GDM1 (cell line): ENCODE measurements around the gene ENG.
"Not testable (repeated sequence)": the region's sequence is repeated elsewhere in the genome, so short reads cannot be mapped to it uniquely, and the experiment has no call there.

Experiments used
- DNase-seq: peaks from one replicate; lab custom pipeline; 2025; lab: John Stamatoyannopoulos, UW

The ENG gene

GRCh38 chr9:127792417-127793031, 61.9 kb downstream of the ENG start:
- DNase-seq: no peak

GRCh38 chr9:127791085-127791484, 63.4 kb downstream of the ENG start:
- DNase-seq: no peak

- no peak for DNase-seq
Observed at GRCh38 chr9:127790094-127790855, 64.2 kb downstream of the ENG start.

- DNase-seq: no peak
Observed at GRCh38 chr9:127789179-127789578, 65.3 kb downstream of the ENG start.

- no peak for DNase-seq
Observed at GRCh38 chr9:127788337-127789011, 66.0 kb downstream of the ENG start.

- DNase-seq: no peak
Observed at GRCh38 chr9:127786773-127787104, 67.7 kb downstream of the ENG start.

GRCh38 chr9:127785933-127786772, 68.3 kb downstream of the ENG start, which contains the start of gene CDK9:
Gene CDK9 (plus strand): TSS chr9:127786034. CDS start chr9:127786149, 115 bp downstream.
- DNase-seq: peak; percentile 85

- peak; percentile 79 for DNase-seq
Observed at GRCh38 chr9:127785023-127785932, 69.2 kb downstream of the ENG start.

GRCh38 chr9:127783111-127784008, 71.1 kb downstream of the ENG start:
- peak; percentile 100 for DNase-seq

GRCh38 chr9:127781806-127782205, 72.7 kb downstream of the ENG start:
- no peak for DNase-seq

GRCh38 chr9:127780909-127781308, 73.5 kb downstream of the ENG start:
- not testable (repeated sequence) for DNase-seq

- no peak for DNase-seq
Observed at GRCh38 chr9:127780126-127780885, 74.2 kb downstream of the ENG start.

GRCh38 chr9:127779136-127779981, 75.1 kb downstream of the ENG start:
- peak; percentile 37 for DNase-seq

- peak; percentile 81 for DNase-seq
Observed at GRCh38 chr9:127778280-127779135, 76.0 kb downstream of the ENG start, which contains the start of gene SH2D3C. Gene SH2D3C (minus strand): TSS chr9:127778666. CDS start chr9:127778627, 39 bp downstream.

- no peak for DNase-seq
Observed at GRCh38 chr9:127777368-127777980, 77.0 kb downstream of the ENG start.

- no peak for DNase-seq
Observed at GRCh38 chr9:127776924-127777289, 77.6 kb downstream of the ENG start.
